T-helper 1 cell (primary cell): ENCODE measurements around the gene STX17.

Experiments used
- DNase-seq, 5 donors: peaks; one replicate each; pipeline ENCODE4 v3.0.0-alpha.2; 2012 to 2020

Gene STX17

DNA sequence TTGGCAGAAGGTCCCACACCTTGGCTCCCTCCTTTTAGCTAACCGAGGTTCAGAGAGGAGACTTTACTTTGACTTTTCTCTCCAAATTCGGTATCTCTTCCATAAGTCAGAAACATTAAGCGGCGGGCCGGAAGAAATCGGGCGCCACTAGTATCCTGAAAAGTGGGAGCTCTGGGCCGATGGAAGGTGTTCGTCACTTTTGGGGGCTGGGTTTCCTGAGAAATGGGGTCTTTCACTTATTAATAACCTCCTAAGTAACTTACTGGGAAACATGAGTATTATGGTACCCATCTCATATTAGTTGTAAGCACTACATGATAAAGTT, 716 bp downstream of the STX17 start:
- no peak for DNase-seq

DNA sequence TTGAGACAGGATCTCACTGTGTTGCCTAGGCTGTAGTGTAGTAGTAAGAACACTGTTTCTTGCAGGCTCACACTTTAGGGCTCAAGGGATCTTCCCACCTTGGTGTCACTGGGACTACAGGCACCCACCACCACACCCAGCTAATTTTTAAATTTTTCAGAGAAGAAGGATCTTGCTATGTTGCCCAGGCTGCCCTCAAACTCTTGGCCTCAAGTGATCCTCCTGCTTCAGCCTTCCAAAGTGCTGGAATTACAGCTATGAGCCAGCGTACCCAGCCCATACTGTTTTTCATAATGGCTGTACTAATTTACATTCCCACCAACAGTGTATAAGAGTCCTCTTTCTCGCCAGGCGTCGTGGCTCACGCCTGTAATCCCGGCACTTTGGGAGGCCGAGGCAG, 5.1 kb downstream of the STX17 start:
- no peak for DNase-seq

DNA sequence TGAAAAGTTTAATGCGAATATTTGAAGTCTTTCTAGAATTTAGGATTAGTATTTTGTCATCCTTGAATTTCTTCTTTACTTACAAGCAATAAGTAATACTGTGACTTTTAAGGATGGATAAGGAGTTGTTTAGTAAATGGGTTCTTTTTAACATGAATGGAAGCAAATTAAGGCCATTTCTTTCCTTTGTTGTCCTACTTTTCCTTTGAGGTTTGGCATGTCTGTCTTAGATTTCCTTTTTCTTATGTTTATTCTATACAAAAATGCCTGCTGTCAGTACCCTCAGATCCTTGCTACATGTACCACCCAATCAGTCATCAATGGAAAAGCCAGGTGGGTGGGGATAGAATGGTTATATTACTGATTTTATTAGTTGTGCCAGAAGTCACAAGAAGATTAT, 10.2 kb downstream of the STX17 start:
- no peak for DNase-seq

DNA sequence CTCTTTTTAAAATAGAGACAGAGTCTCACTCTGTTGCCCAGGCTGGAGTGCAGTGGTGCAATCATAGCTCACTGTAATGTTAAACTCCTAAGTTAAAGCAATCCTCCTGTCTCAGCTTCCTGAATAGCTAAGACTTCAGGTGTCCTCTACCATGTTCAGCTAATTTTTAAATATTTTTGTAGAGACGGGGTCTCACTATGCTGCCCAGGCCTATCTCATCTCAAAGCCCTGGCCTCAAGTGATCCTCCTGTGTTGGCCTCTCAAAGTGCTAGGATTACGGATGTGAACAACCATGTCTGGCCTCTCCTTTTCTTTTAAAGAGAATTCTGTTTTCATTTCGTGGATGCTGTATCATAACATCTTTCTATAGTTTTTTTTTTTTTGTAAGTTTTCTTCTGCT, 11.7 kb downstream of the STX17 start:
- no peak for DNase-seq

DNA sequence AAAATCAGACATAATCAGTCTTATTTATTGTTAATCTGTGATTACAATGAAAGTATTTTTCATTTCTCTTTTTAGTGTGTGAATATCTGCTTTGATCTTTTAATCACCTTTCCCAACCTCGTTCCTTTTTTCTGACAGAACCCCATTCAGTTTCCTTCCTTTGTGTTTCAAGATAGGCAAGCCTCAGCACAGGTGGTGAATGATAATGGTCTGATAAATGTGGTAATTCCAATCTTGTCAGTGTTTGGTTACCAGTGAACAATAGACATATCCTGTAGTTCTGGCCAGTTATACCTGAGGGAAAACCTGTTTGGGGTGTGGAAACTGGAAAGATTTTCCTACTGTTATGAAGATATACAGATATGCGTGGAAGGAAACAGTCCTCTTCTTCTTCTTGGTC, 13.5 kb downstream of the STX17 start:
- DNase-seq: no peak

DNA sequence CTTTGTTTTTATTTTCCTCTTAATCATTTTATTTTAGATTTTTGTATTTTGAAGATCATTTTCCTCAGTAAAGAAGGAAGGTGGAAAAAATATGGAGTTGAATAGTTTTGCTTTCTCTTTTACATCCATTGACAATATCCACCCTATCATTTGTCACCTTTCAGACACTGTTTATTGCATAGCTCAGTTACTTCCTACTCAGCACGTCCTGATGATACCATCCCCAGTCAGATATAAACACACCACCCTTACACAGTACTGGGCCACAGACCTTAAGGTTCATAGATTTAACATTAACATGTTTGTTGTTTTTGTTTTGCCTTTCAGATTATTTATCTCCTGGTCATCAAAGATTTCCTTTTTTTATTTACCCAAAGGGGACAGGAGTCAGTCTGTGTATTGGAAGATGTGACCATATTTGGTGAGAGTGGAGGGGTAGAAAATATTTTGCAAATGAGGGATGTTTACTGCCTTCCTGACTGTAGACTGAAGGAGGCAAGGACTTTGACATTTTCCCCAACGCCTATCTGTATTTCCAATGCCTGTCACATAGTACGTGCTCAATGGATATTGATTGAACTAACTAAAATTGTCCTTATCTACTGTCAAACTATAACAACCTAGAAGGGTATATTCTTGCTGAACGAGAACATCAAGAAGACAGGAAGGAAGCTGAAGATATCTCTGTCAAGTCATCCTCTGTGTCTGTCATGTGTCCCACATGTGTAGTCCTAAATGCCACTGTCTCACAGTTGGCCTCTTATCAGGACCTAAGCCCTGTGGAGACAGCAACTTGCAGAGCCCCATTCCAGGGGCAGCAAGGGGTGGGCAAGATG, 15.6 kb downstream of the STX17 start:
- no peak for DNase-seq

DNA sequence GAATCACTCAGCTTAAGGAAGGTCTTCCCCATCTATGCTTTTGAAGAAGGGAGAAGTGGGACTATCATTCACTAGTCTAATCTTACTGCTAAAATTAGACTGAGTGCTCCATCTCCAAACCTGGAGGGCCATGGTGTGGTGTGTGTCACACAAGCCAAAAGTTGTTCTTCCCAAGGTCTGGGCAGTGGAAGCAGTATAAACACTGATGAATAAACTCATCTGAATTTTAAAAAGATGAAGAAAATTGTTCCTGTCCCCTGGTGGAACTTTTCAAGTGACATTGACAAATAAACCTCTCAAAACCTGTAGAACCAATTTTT, 16.2 kb downstream of the STX17 start:
- DNase-seq: no peak

DNA sequence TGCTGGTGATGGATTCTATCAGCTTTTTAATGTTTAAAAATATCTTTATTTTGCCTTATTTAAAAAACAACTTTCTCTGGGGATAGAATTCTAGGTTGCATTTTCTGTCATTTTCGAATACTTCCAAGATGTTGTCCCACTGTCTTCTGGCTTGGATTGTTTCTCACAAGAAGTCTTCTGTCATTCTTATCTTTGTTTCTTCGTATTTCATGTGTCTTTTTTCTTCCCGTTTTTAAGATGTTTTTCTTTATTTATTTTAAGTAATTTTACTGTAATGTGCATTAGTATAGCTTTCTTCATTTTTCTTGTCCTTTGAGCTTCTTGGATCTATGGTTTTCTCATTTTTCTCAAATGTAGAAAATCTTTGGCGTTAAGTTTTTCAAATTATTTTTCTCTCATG, 19.1 kb downstream of the STX17 start:
- DNase-seq: no peak

DNA sequence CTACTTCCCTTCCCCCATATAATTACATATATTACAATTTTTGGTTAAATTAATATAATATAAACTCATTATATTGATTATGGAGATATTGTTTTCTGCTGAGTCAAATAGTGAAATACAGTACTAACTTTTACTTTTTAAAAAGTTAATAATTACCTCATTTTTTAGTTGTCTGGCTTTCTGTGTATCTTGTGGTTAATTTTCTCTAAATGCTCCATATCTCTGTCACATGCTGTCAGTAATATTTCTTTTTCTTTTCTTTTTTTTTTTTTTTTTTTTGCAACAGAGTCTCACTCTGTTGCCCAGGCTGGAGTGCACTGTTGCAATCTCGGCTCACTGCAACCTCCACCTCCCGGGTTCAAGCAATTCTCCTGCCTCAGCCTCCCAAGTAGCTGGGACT, 23.2 kb downstream of the STX17 start:
- DNase-seq: no peak

DNA sequence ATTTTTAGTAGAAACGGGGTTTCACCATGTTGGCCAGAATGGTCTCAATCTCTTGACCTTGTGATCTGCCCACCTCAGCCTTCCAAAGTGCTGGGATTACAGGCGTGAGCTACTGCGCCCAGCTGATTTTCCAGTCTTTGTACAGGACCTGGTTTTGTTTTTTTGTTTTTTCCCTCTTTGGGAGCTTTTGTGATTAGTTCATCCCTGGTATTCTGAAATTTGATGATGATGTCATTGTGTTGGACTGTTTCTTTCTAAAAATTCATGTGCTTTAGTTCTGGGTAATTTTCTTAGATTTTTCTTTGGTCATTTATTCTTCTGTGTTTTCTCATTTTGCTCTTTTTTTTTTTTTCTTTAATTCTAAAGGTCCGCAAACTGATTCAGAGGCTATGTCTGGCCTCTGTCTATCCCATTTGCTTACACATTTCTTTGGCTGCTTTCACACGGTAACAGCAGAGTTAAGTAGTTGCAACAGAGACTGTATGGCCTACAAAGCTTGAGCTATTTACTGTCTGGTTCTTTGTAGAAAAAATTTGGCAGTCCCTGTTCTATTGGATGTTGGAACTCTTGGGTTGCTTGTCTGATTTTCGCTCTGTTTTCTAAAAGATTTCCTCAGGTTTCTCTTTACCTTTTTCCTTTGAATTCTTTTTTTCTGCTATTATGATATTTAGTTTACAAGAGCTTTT, 24.8 kb downstream of the STX17 start:
- DNase-seq: no peak

DNA sequence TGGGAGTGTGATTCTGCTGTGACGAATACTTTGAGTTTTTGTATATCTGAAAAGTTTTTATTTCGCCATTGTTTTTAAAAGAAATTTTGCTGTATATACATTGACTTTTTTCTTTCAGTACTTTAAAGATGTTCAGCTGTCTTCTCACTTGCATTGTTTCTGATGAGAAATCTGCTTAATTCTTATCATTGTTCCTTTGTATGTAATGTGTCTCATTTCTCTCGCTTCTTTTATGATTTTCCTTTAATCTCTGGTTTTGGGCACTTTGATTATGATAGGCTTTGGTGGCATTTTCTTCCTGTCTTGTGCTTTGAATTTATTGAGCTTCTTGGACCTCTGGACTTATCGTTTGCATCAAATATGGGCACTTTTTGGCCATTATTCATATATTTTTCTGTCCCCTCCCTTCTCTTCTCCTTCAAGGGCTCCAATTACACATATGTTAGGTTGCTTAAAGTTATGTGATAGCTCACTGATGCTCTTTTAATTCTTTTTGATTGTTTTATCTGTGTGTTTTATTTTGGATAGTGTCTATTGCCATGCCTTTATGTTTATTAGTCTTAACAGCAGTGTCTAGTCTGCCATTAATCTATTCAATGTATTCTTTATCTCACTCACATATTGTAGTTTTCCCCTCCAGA, 30.6 kb downstream of the STX17 start:
- no peak for DNase-seq

DNA sequence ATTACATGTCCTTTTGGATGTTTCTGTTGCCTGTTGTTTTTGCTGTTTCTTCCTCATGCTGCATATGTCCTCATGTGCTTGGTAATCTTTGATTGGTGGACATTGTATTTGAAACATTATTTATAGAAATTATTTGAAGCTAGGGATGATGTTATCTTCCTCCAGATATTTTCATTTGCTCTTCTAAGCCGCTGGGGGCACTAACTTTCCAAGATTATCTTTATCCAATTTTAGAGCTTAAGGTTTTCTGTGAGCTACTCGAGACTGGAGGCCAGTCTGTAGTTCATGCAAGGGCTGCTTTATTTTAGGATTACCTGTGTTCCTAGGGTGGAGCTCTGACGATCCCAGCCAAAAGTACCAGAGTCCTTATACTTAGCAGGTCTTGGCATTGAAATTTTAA, 40.9 kb downstream of the STX17 start:
- DNase-seq: no peak

DNA sequence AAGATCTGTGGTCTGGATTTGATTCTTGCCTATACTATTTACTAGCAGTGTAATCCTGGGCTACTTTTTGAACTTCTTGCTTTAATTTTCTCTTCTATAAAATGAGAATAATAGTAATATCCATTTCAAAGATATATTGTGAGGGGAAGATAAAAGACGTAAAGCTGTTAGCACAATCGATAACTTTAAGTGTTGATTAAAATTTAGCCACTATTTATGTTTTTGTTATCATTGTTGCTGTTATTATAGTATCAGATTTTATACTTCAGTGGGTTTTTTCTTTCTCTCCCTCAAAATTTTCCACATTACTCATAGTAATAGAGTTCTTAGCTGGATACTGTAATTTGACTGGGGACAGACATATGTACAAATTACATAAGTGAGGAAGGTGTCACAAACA, 42.0 kb downstream of the STX17 start:
- DNase-seq: no peak

DNA sequence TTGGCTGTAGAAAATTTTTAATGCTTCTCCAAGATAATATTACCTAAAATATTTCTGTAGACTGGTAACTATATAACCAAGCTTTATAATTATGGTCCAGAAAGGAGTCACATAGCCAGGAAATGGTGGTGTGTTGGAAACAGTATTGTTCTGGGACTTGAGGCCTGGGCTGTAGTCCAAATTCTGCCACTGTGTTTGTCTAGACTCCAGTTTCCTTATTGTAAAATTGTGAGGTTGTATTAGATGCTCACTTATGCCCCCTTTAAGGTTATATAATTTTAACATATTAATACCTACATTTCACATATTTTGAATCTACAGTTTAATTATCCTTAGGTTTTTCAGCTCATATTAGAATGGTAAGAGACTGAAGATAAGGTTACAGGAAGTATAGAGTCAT, 42.4 kb downstream of the STX17 start:
- DNase-seq: no peak

DNA sequence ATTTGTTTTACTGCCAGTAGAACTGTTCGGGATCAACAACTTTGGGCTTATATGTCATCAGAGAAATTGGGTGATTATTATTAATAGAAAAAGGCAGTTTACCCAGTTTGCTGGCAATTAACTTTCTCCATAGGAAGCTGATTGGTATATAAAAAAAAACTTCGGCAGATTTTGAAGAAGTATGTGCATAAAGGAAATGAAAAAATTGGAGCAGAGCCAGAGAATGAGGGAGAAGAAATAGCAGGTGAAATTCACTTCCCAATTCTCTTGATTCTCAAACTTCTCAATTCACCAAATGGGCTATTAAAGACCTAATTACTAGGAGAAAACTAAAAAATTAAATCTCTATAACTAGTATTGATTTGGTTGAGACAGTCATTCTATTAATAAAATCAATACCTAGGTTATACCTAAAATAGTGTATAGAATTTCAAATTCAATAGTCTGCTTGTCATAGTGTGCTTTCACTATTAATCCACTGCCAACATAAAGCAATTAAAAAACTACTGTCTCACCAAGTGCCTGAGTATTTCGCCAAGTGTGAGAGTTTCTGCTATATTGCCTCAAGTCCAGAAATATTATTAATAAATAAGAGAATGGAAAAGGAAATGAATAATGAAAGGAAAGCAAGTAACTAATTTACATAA, 47.5 kb downstream of the STX17 start:
- no peak for DNase-seq

DNA sequence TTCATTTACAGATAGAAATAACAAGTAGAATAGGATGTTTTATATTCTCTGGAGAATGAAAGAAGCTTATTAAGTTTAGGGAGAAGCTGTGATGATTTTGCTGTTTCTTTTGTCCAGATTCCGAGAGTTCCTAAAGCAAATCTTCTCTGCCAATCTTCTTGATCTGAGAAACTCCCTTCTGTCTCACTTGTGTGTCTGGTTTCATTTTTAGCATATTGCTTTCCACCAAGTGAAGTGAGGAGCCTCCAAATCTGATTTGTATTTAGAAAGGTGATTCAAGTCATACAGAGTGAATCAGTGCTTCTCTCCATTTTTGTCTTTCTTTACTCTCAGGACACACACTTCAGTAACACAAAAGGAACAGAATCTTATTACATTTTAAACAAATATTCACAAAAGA, 48.4 kb downstream of the STX17 start:
- peak in 1 of 5 donors; percentile 6 for DNase-seq

DNA sequence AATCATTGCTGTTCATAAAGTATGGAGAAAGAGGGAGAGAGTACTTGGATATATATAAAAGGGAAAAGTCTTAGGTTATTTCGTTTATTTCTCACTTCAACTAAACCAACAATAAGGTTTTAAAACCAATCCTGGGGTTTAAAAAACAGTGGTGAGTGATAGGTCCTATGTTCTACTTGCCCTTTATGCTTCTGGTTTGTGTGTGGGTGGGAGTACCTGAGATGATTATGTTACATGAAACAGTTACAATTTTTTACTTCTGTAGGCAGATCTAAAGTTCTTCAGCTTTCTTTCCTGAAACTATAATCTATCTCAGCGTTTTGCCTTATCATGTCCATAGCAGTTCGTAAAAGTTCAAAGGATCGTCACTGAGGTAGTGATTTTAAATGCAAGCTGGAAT, 49.2 kb downstream of the STX17 start:
- no peak for DNase-seq

DNA sequence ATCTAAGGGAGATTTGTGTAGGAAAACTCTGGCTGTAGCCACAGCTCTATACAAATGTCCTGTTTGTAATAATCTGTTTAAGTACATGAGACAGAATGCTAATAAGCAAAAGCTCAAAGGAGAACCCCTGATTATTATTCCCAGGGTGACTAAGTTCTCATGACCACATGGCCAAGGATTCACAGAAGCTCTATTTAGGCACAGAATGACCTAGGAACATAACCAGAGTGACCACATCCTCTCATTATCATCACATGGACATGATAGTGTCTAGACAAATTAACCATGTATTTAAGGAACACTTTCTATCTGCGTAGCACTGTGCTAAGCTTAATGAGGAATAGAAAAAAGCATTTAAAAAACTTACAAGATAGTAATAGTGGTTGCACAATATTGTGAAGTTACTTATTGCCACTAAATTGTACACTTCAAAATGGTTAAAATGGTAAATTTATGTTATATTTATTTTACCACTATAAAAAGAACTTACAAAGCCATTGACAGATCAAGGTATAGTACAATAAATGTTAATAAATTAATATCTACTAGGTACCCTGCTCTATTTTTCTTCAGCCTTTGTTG, 56.3 kb downstream of the STX17 start:
- no peak for DNase-seq

DNA sequence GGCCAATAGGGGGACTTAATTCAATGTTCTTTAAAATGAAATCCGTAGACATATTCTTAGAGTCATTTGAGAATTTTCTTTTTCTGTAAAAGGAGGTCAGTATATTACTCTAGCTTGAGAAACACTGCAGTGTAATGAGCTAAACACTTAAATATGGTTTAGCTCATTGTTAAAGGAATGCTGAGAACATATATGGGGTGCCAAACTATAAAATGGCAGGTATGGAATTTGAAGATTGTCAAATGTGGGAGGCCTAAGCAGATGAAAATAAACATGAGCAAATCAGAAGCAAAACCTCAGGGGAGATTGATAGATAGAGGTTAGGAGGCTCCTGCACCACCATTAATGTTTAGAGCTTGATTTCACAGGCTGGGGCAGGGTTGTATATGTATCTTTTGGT, 57.9 kb downstream of the STX17 start:
- DNase-seq: no peak

DNA sequence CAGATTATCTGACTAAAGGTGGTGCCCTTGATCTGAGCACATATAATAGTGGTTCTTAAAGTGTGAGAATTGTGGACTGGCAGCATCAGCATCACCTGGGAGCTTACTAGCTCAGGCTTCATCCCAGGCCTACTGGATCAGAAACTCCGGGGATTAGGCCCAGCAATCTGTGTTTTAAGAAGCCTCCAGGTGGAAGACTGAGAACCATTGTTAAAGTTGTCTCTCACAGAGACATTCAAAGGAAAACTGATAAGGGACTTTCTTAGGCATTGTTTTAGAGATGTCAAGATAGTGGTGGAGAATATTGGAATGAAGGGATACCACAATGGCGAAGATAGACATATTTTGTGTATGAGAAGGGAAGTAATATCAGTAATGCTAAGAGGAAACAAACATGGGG, 59.5 kb downstream of the STX17 start:
- DNase-seq: no peak

DNA sequence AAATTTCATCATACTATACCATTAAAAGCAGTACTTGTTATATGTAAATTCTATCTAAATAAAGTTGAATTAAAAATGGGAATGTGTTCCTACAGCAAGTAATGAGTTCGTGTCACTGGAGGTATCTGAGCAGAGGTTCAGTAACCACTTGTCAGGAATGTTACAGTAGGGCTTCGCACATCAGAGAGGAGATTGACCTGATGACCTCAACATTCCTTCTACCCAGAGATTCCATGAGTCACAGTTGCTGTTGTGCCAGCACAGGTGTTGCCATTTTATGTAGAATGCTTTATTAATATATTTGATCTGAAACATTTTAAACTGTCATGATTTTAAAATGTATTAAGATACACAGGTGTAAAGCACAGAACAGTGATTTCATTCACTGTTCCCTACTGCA, 60.3 kb downstream of the STX17 start:
- DNase-seq: no peak

DNA sequence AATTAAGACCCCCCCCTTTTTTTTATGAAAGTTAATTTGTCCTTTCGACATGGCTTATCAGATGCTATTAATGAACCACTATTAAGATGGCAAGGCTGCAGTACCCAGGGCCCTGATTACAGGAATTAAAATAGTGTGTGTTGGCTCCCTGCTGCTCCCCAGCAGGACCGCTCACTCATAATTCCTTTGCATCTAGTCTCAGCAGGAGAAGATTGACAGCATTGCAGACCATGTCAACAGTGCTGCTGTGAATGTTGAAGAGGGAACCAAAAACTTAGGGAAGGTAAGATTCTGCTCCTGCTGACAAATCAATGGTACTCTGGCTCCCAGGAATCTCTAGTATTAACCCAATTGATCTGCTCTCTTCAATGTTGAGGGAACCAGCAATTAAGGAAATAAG, 61.0 kb downstream of the STX17 start:
- no peak for DNase-seq

DNA sequence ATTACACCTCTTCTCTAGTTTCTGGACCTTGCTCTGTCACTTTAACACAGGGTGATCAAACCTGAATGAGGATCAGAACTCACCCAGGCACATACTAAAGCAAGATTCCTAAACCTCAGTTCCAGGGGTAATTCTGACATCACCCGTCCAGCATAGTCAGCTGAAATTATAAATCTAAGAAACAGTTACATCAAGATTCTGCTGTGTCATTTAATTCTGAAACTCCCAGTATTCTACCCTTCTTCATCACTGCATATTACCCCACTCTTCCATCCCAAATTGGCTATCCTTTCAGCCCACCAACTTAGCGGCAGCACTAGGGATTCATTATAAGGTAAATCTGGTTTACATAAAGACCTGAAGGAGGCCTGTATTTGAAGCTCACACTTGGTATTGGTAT, 64.0 kb downstream of the STX17 start:
- DNase-seq: no peak

DNA sequence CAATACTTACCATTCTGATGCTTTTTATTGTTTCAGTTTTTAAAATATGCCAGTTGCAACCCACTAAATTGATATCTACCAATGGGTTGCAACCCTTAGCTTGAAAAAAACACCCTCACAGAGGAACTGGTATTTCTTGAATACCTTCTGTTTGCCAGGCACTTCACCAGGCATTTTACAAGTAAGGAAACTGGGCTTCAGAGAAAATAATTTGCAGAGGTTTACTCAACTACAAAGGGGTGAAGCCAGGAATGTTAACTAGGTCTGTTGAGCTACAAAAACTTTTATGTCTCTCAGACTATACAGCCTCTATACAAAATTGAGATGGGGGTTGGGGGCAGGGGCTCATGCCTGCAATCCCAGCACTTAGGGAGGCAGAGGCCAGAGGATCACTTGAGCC, 65.0 kb downstream of the STX17 start:
- DNase-seq: no peak
